ENCODE measurements around the gene PHYKPL. TPM values are rescaled to one million over a fixed set of nuclear protein-coding genes. Genes with fewer than 3 reads are reported as not detected.
"Not testable (repeated sequence)": the region's sequence is repeated elsewhere in the genome, so short reads cannot be mapped to it uniquely, and the experiment has no call there.

PHYKPL gene
- total and polyA plus RNA-seq, 2 experiments from 2014 or later = 57.0 to 58.7 TPM

GRCh38 chr5:178199581-178200434 lies 32.8 kb downstream of the PHYKPL start:
- no peak overlapping the region for H3K4me3 ChIP-seq
- no peaks in the 10 kb centered on the region for H3K36me3 ChIP-seq
- no peaks in the 10 kb centered on the region for H3K27me3 ChIP-seq
- no peaks in the 10 kb centered on the region for H3K4me1 ChIP-seq (ENCODE audit: low read depth)
- H3K9me3 ChIP-seq (ENCODE audit: low read depth) = no peaks in the 10 kb centered on the region
- TF ChIP-seq, protein P1, sequence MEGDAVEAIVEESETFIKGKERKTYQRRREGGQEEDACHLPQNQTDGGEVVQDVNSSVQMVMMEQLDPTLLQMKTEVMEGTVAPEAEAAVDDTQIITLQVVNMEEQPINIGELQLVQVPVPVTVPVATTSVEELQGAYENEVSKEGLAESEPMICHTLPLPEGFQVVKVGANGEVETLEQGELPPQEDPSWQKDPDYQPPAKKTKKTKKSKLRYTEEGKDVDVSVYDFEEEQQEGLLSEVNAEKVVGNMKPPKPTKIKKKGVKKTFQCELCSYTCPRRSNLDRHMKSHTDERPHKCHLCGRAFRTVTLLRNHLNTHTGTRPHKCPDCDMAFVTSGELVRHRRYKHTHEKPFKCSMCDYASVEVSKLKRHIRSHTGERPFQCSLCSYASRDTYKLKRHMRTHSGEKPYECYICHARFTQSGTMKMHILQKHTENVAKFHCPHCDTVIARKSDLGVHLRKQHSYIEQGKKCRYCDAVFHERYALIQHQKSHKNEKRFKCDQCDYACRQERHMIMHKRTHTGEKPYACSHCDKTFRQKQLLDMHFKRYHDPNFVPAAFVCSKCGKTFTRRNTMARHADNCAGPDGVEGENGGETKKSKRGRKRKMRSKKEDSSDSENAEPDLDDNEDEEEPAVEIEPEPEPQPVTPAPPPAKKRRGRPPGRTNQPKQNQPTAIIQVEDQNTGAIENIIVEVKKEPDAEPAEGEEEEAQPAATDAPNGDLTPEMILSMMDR (IDR thresholded peaks at IDR 0.05; ENCODE audit: low read depth, low read length) = no peak
- H3K27ac ChIP-seq = no peak overlapping the region
- DNase-seq (ENCODE audit: low read depth in 1 of 2, low spot score in 1 of 2) = no peak

DNA sequence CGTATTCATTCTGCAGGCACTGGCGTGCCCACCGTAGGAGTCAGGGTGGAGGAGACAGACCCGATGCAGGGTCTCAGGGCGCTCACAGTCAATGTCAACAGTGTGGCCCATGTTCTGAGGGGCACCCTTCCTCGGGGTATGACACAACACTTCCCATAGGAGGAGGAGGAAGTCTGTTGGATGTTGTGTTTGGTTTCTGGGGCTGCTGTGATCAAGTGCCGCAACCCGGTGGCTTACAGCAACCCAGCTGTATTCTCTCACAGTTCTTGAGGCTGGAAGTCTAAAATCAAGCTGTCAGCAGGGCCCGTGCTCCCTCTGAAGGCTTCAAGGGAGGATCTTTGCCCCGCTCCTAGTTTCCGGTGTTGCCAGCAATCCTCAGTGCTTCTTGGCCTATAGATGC lies 33.9 kb downstream of the PHYKPL start:
- H3K4me3 ChIP-seq = no peak overlapping the region
- H3K4me1 ChIP-seq (ENCODE audit: low read depth) = no peaks in the 10 kb centered on the region
- no peaks in the 10 kb centered on the region for H3K9me3 ChIP-seq (ENCODE audit: low read depth)
- H3K27me3 ChIP-seq = no peaks in the 10 kb centered on the region
- DNase-seq (ENCODE audit: low read depth in 1 of 2, low spot score in 1 of 2) = peak in 1 of 2 donors; percentile 32
- no peaks in the 10 kb centered on the region for H3K36me3 ChIP-seq
- TF ChIP-seq, protein P1 (IDR thresholded peaks at IDR 0.05; ENCODE audit: low read depth, low read length) = no peak
- no peak overlapping the region for H3K27ac ChIP-seq

- H3K9me3 ChIP-seq (ENCODE audit: low read depth); H3K27ac ChIP-seq; H3K4me3 ChIP-seq; H3K27me3 ChIP-seq; H3K36me3 ChIP-seq; H3K4me1 ChIP-seq (ENCODE audit: low read depth); DNase-seq (ENCODE audit: low read depth in 1 of 2, low spot score in 1 of 2): not testable (repeated sequence)
These were observed 34.5 kb downstream of the PHYKPL start for GRCh38 chr5:178198151-178198550.

DNA sequence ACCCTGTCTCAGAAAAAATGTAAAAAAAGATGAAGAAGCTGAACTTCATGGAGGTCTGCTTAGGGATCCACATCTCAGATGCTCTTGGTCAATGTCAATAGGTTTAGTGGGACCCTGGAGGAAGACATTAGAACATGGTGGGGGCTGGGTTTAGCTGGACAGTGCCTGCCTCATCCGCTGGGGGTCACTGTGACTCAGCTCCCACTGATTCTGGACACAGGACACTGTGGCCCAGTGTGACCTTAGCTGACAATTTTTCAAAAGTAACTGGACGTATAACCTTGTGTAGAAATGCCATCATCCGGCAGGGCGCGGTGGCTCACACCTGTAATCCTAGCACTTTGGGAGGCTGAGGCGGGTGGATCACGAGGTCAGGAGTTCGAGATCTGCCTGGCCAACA lies 35.6 kb downstream of the PHYKPL start:
- Histone ChIP-seq H3K36me3 (no peaks in the 10 kb centered on the region), H3K27me3 (no peaks in the 10 kb centered on the region), H3K4me1 (ENCODE audit: low read depth) (no peaks in the 10 kb centered on the region), H3K27ac (no peak overlapping the region), H3K4me3 (no peak overlapping the region), H3K9me3 (ENCODE audit: low read depth) (no peaks in the 10 kb centered on the region)
- DNase-seq (ENCODE audit: low read depth in 1 of 2, low spot score in 1 of 2) = no peak
- TF ChIP-seq, protein P1 (IDR thresholded peaks at IDR 0.05; ENCODE audit: low read depth, low read length) = peak; percentile 47

- Histone ChIP-seq H3K4me1 (ENCODE audit: low read depth) (no peaks in the 10 kb centered on the region), H3K27ac (no peak overlapping the region), H3K9me3 (ENCODE audit: low read depth) (no peaks in the 10 kb centered on the region), H3K27me3 (no peaks in the 10 kb centered on the region), H3K4me3 (no peak overlapping the region), H3K36me3 (no peaks in the 10 kb centered on the region)
- TF ChIP-seq, protein P1 (IDR thresholded peaks at IDR 0.05; ENCODE audit: low read depth, low read length) = no peak
- no peak for DNase-seq (ENCODE audit: low read depth in 1 of 2, low spot score in 1 of 2)
These were observed 36.3 kb downstream of the PHYKPL start for GRCh38 chr5:178196281-178196812.

GRCh38 chr5:178194026-178194425 lies 38.6 kb downstream of the PHYKPL start:
- DNase-seq (ENCODE audit: low read depth in 1 of 2, low spot score in 1 of 2) = no peak
- H3K36me3 ChIP-seq = no peaks in the 10 kb centered on the region
- H3K27me3 ChIP-seq = no peaks in the 10 kb centered on the region
- no peaks in the 10 kb centered on the region for H3K4me1 ChIP-seq (ENCODE audit: low read depth)
- H3K9me3 ChIP-seq (ENCODE audit: low read depth) = no peaks in the 10 kb centered on the region
- TF ChIP-seq, protein P1 (IDR thresholded peaks at IDR 0.05; ENCODE audit: low read depth, low read length) = no peak
- H3K4me3 ChIP-seq = no peak overlapping the region
- H3K27ac ChIP-seq = no peak overlapping the region
